ENCODE measurements around the gene AP2B1. TPM values are rescaled to one million over a fixed set of nuclear protein-coding genes. Genes with fewer than 3 reads are reported as not detected.

Gene AP2B1
- total RNA-seq, 1 experiment from 2014 or later, result 217 TPM

DNA sequence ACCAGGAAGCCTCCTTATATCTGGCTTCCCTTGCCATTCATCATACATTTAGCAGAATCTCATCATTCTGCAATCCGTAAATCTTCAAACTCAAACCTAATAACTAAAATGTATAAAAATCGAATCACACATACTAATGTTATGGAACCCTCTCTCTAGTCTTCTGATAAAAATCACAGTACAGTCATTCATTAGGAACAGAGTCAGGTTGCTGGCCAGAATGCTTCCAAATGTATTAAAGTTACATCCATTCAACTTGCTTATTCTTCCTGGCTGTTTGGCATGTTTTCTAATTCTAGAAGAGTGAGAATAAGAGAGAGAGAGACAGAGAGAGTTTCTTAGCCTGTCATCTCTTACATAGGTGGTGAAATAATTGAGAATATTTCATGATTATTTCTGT is 127.9 kb downstream of the AP2B1 start:
- H3K4me3 Mint-ChIP-seq, result no peak overlapping the region
- Histone ChIP-seq H4K20me1 (ENCODE audit: control insufficient read depth, insufficient read depth, insufficient read length) (no peaks in the 10 kb centered on the region), H2BK20ac (ENCODE audit: low read depth, low read length, poor library complexity, severe bottlenecking) (no peak overlapping the region), H4K91ac (ENCODE audit: insufficient read length, low read depth, low read length) (no peak overlapping the region), H3K4me1 (ENCODE audit: insufficient read depth, low read length) (no peaks in the 10 kb centered on the region), H2BK5ac (ENCODE audit: insufficient read length, low read length) (no peak overlapping the region), H3K9ac (ENCODE audit: extremely low read depth, insufficient read length, low read length) (no peak overlapping the region), H3T11ph (ENCODE audit: low read length) (no peak overlapping the region), H3K27ac (ENCODE audit: insufficient read length, low read depth, low read length) (no peak overlapping the region), H3K23ac (ENCODE audit: insufficient read length, low read depth, low read length) (no peak overlapping the region), H2AFZ (ENCODE audit: low read length) (no peak overlapping the region), H3K23me2 (ENCODE audit: insufficient read length, low read depth, low read length, poor library complexity, severe bottlenecking) (no peaks in the 10 kb centered on the region), H3K4me2 (ENCODE audit: insufficient read depth, insufficient read length, low read length) (no peak overlapping the region), H3K56ac (ENCODE audit: insufficient read length, low read depth, low read length) (no peak overlapping the region), H3K4ac (ENCODE audit: low read depth, low read length) (no peak overlapping the region), H3K9me3 (ENCODE audit: control insufficient read depth, low read depth, low read length) (no peaks in the 10 kb centered on the region), H4K5ac (ENCODE audit: insufficient read length, low read depth, low read length) (no peak overlapping the region), H3K27me3 (ENCODE audit: insufficient read depth, low read length) (no peaks in the 10 kb centered on the region), H3K79me2 (ENCODE audit: insufficient read depth, low read length) (0 out of 2 replicates have a peak, but pooled peaks cover 2% of the 10 kb centered on the region), H4K8ac (replicated peaks; ENCODE audit: insufficient read length, low read depth, low read length) (no peak overlapping the region), H3K14ac (ENCODE audit: insufficient read depth, low read length) (no peak overlapping the region), H3K18ac (ENCODE audit: insufficient read length, low read depth, low read length) (no peak overlapping the region), H2AK5ac (ENCODE audit: insufficient read length, low read length) (no peak overlapping the region), H2BK12ac (ENCODE audit: insufficient read length, low read depth, low read length) (no peak overlapping the region), H2BK120ac (ENCODE audit: low read depth, low read length, poor library complexity, severe bottlenecking) (no peak overlapping the region), H2BK15ac (ENCODE audit: low read depth, low read length) (no peak overlapping the region), H3K79me1 (ENCODE audit: insufficient read depth, low read depth, low read length, poor library complexity, severe bottlenecking) (no peaks in the 10 kb centered on the region)
- no peak overlapping the region for H3K27ac Mint-ChIP-seq
- H3K36me3 Mint-ChIP-seq (ENCODE audit: insufficient read depth in 1 of 3, low read depth in 3 of 3), result peaks cover 10 to 40% (median 33%) of the 10 kb centered on the region in 3 experiments; a peak in 6 of 7 replicates
- WGBS (ENCODE audit: extremely low coverage, insufficient read length, low lambda C conversion rate), result 100% methylated on average over 2 of the region's 2 CpGs
- no peaks in the 10 kb centered on the region for H3K27me3 Mint-ChIP-seq (ENCODE audit: low read depth)
- TF ChIP-seq, protein P1, sequence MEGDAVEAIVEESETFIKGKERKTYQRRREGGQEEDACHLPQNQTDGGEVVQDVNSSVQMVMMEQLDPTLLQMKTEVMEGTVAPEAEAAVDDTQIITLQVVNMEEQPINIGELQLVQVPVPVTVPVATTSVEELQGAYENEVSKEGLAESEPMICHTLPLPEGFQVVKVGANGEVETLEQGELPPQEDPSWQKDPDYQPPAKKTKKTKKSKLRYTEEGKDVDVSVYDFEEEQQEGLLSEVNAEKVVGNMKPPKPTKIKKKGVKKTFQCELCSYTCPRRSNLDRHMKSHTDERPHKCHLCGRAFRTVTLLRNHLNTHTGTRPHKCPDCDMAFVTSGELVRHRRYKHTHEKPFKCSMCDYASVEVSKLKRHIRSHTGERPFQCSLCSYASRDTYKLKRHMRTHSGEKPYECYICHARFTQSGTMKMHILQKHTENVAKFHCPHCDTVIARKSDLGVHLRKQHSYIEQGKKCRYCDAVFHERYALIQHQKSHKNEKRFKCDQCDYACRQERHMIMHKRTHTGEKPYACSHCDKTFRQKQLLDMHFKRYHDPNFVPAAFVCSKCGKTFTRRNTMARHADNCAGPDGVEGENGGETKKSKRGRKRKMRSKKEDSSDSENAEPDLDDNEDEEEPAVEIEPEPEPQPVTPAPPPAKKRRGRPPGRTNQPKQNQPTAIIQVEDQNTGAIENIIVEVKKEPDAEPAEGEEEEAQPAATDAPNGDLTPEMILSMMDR (conservative IDR thresholded peaks at IDR 0.05), result no peak
- H3K9me3 Mint-ChIP-seq, result no peaks in the 10 kb centered on the region
- DNase-seq, result no peak
- H3K4me1 Mint-ChIP-seq, result no peaks in the 10 kb centered on the region

Data from H9 (cell line).